ENCODE measurements around the gene DUSP6.

The DUSP6 gene

DNA sequence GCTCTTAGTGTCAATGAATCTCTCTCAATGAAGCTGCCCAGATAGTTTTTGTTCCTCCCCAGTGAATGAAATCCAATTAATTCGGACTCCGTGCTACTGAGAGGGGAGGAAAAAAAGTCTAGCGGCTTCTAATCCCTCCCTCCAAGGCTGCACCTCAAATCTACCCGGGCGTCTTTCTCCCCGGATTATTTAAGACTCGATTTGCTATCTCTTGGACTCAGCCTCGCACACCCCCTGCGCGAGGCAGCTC is 134 bp downstream of the DUSP6 start:
- DNase-seq = no peak
- Histone ChIP-seq H3K4me1 (no peaks in the 10 kb centered on the region; the same call in 1 of the 2 replicates), H3K27me3 (peaks cover 30% of the 10 kb centered on the region), H3K36me3 (no peaks in the 10 kb centered on the region), H3K9me3 (no peaks in the 10 kb centered on the region), H3K4me3 (ENCODE audit: low read depth, low read length) (peak overlapping the region; percentile 69)
- TF ChIP-seq, protein P1, sequence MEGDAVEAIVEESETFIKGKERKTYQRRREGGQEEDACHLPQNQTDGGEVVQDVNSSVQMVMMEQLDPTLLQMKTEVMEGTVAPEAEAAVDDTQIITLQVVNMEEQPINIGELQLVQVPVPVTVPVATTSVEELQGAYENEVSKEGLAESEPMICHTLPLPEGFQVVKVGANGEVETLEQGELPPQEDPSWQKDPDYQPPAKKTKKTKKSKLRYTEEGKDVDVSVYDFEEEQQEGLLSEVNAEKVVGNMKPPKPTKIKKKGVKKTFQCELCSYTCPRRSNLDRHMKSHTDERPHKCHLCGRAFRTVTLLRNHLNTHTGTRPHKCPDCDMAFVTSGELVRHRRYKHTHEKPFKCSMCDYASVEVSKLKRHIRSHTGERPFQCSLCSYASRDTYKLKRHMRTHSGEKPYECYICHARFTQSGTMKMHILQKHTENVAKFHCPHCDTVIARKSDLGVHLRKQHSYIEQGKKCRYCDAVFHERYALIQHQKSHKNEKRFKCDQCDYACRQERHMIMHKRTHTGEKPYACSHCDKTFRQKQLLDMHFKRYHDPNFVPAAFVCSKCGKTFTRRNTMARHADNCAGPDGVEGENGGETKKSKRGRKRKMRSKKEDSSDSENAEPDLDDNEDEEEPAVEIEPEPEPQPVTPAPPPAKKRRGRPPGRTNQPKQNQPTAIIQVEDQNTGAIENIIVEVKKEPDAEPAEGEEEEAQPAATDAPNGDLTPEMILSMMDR (IDR thresholded peaks at IDR 0.05; ENCODE audit: low read depth, low read length) = no peak

DNA sequence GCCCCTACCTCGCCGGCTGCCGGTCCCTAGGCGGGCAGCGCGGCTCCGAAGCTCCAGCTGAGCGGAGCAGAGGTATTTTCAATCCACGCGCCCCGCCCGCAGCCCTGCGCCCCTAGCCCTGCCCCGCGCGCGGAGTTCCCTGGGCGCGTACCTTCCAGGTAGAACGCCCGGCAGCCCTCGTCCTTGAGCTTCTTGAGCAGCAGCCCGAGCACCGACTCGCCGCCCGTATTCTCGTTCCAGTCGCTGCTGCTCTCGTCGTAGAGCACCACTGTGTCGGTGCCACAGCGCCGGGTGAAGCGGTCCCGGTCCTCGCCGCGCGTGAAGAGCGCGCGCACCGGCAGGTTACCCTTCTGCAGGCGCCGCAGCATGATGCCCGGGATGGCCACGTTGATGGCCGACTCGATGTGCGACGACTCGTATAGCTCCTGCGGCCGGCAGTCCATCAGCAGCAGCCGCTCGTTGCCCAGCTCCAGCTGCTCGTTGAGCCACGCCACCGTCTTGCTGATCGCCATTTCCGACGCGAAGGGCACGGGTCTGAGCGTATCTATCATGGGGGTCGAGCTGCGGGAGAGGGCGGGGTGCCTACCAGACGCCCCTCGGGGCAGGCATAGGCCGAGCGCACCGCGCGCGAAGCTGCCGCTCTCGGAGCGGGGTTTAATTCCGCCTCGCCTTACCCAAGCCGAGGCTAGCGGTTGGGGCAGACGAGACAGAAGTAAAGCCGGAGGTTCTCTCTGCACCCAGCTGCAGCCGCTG is 636 bp downstream of the DUSP6 start:
- H3K27me3 ChIP-seq = peaks cover 30% of the 10 kb centered on the region

DNA sequence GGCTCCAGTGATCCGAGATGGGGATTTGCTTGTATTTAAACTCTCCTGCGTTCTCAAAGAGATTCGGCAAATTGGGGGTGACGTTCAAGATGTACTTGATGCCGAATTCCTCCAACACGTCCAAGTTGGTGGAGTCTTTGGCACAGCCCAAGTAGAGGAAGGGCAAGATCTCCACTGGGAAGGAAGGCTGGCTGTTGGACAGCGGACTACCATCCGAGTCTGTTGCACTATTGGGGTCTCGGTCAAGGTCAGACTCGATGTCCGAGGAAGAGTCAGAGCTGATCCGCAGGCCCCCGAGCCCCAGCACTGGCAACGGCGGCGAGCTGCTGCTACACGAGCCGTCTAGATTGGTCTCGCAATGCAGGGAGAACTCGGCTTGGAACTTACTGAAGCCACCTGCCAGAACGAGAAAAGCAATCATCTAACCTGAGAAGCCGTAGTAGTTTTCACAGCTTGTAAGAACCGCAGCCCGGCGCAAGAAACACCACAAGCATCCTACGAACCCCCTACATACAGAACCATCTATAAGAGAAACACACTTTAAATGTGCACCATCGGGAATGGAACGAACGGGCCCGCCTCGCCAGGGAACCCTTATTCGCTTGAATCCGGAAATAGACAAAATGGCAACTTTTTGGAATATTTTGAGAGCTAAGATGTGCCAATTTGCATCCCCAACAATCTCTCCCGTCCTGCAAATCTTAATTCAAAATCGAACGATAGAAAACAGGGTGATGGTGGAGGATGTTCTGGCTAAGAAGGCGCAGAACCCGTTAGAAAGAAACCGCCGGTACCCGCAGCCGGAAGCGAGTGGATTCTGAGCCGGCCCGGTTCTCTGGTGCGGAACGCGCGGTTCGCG is 1.4 kb downstream of the DUSP6 start:
- peak overlapping the region; percentile 69 for H3K4me3 ChIP-seq (ENCODE audit: low read depth, low read length)
- no peak for DNase-seq
- TF ChIP-seq, protein P1 (IDR thresholded peaks at IDR 0.05; ENCODE audit: low read depth, low read length) = no peak
- H3K4me1 ChIP-seq = peaks cover 7% of the 10 kb centered on the region
- no peaks in the 10 kb centered on the region for H3K9me3 ChIP-seq
- H3K36me3 ChIP-seq = no peaks in the 10 kb centered on the region
- H3K27me3 ChIP-seq = peaks cover 30% of the 10 kb centered on the region

More for the DNA sequence above, 636 bp downstream of the DUSP6 start:
- peak; percentile 56 for DNase-seq
- Histone ChIP-seq H3K4me1 (peaks cover 2% of the 10 kb centered on the region), H3K9me3 (no peaks in the 10 kb centered on the region), H3K4me3 (ENCODE audit: low read depth, low read length) (peak overlapping the region; percentile 69), H3K36me3 (no peaks in the 10 kb centered on the region)
- TF ChIP-seq, protein P1 (IDR thresholded peaks at IDR 0.05; ENCODE audit: low read depth, low read length) = no peak

DNA sequence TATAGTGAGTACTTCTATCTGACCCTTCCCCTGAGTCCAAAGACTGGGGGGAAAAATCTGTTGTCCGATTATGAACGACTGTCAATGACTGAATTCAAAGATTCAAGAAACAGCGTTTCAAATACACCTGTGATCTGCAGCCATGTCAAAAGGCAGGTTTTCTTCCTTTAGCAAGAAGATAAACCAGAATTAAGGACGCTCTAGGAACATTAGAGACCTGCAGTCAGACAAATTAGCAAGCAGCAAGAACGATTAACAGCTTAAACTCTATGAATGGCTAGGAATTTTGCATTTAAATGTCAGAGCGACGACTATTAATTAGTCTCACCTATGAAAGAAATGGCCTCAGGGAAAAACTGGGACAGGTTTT is 2.1 kb downstream of the DUSP6 start:
- no peaks in the 10 kb centered on the region for H3K36me3 ChIP-seq
- peaks cover 7% of the 10 kb centered on the region for H3K4me1 ChIP-seq
- TF ChIP-seq, protein P1 (IDR thresholded peaks at IDR 0.05; ENCODE audit: low read depth, low read length) = no peak
- H3K27me3 ChIP-seq = peaks cover 30% of the 10 kb centered on the region
- H3K4me3 ChIP-seq (ENCODE audit: low read depth, low read length) = peak overlapping the region; percentile 69
- DNase-seq = no peak
- H3K9me3 ChIP-seq = no peaks in the 10 kb centered on the region

DNA sequence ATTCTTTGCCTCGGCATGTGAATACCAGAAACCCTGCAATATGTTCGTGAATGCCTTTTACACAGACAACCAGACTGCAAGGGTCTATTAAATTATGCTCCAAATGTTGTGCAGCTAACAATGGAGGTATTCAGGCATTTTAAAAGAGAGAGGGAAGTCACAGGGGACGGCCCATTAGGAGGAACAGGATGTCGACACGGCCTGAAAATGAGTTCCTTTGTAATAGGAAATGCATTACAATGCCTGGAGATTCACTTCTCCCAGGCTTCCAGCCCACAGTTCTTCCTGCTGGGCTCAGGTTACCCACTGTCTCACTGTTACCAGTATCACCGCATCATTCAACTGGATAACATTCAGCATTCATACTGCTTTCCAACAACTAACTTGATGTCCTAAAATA is 2.5 kb downstream of the DUSP6 start:
- H3K27me3 ChIP-seq = peaks cover 30% of the 10 kb centered on the region
- peak overlapping the region; percentile 69 for H3K4me3 ChIP-seq (ENCODE audit: low read depth, low read length)
- H3K4me1 ChIP-seq = peaks cover 7% of the 10 kb centered on the region
- DNase-seq = peak; percentile 24
- TF ChIP-seq, protein P1 (IDR thresholded peaks at IDR 0.05; ENCODE audit: low read depth, low read length) = no peak
- no peaks in the 10 kb centered on the region for H3K36me3 ChIP-seq
- no peaks in the 10 kb centered on the region for H3K9me3 ChIP-seq
